ENCODE results near the gene ANKH. TPM values are rescaled to one million over a fixed set of nuclear protein-coding genes. Genes with fewer than 3 reads are reported as not detected.

Gene ANKH
- total and polyA plus RNA-seq, 8 donors: 6.6 to 57.5 (median 10.6) TPM

DNA sequence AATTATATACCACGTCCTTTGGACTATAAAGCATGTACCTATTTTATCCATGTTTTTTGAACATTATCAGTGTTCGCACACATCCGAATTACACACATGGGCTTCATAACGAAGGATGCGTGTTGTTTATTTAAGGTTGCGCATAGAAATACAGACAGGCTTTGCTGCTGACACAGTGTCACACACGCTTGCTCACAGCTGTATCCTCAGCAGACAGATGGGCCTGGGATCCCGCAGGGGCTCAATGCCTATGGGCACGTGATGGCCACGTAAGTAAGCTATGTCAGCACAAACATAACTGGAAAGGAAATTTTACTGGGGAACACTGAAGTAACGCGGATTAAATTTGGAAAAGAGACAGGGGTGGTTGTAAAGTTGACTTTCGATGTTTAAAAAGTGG is 130.4 kb downstream of the ANKH start:
- ATAC-seq: no peak
- DNase-seq: peak in 1 of 4 donors; percentile 8
- intact Hi-C loops (cut with DNase I): no loop called here

DNA sequence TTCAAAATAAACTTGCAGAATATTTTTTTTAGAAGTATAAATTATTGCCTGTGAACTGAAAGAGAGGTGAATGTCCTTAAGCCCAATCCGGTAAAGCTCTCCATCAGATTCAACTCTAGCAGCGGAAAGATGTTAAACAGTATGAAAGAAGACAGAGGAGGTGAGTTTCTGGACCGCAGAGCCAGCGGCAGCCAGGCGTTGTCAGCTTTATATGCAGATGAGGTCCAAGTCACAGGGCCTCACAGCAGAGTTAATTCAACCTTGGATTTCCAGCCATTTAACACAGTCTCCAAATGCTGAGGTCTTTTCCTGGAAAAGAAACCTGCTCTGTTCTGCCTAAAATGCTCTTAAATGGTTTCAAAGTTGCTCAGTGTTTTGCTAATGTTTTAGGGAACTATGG is 131.6 kb downstream of the ANKH start:
- no peaks in the 10 kb centered on the region for H3K27me3 ChIP-seq
- H3K4me1 ChIP-seq: no peaks in the 10 kb centered on the region
- TF ChIP-seq, protein P1, sequence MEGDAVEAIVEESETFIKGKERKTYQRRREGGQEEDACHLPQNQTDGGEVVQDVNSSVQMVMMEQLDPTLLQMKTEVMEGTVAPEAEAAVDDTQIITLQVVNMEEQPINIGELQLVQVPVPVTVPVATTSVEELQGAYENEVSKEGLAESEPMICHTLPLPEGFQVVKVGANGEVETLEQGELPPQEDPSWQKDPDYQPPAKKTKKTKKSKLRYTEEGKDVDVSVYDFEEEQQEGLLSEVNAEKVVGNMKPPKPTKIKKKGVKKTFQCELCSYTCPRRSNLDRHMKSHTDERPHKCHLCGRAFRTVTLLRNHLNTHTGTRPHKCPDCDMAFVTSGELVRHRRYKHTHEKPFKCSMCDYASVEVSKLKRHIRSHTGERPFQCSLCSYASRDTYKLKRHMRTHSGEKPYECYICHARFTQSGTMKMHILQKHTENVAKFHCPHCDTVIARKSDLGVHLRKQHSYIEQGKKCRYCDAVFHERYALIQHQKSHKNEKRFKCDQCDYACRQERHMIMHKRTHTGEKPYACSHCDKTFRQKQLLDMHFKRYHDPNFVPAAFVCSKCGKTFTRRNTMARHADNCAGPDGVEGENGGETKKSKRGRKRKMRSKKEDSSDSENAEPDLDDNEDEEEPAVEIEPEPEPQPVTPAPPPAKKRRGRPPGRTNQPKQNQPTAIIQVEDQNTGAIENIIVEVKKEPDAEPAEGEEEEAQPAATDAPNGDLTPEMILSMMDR (IDR thresholded peaks at IDR 0.05): no peak
- ATAC-seq (no peak), DNase-seq (no peak)
- H3K9me3 ChIP-seq: no peaks in the 10 kb centered on the region
- peaks cover 0 to 27% of the 10 kb centered on the region in 2 donors for H3K36me3 ChIP-seq
- H3K27ac ChIP-seq: no peak overlapping the region
- intact Hi-C loops (cut with DNase I): no loop called here
- H3K4me3 ChIP-seq: no peak overlapping the region

More for the DNA sequence above, 130.4 kb downstream of the ANKH start:
- Histone ChIP-seq H3K9me3 (no peaks in the 10 kb centered on the region), H3K4me3 (no peak overlapping the region), H3K27ac (no peak overlapping the region), H3K27me3 (no peaks in the 10 kb centered on the region), H3K4me1 (no peaks in the 10 kb centered on the region), H3K36me3 (peaks cover 0 to 27% of the 10 kb centered on the region in 2 donors)
- TF ChIP-seq, protein P1 (IDR thresholded peaks at IDR 0.05): no peak

DNA sequence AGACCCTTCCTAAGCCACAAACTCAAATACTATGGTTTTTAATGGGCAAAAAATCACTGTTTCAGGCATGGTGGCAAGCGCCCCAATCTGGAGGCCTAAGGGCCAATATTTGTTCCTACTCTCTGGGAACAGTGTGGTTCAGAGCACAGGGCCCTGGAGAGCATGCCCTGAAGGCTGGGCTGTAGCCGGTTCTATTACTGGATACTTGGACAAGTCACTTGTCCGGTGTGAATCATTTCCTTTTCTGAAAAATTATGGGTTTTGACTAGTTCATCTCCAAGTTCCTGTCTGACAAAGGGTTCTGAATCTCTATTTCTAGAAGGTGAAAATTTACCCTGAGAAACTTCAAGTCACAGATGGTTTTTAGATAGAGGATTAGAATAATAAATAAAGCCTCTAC is 132.0 kb downstream of the ANKH start:
- Histone ChIP-seq H3K27me3 (no peaks in the 10 kb centered on the region), H3K4me1 (no peaks in the 10 kb centered on the region), H3K27ac (no peak overlapping the region), H3K9me3 (no peaks in the 10 kb centered on the region), H3K36me3 (peaks cover 0 to 27% of the 10 kb centered on the region in 2 donors), H3K4me3 (no peak overlapping the region)
- intact Hi-C loops (cut with DNase I): no loop called here
- TF ChIP-seq, protein P1 (IDR thresholded peaks at IDR 0.05): no peak
- DNase-seq (no peak), ATAC-seq (peak; percentile 53)

DNA sequence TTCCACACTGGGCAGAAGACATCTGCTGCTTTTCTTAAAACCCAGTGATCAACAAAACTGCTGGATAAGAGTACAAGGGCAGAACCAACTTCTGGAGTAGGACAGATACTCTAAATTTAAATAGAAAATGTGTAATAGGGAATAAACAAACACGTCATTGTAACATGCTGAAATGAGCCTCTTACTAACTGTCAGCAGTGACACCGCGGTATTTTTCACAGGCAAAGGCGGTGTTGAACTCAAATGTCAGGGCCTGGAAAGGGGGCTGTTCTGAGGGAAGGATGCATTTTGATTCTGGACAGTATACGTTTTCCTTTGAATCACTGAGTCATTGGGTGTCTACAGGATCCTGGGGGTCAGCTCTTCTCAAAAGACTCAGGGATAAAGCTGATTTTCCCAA is 133.5 kb downstream of the ANKH start:
- TF ChIP-seq, protein P1 (IDR thresholded peaks at IDR 0.05): no peak

DNA sequence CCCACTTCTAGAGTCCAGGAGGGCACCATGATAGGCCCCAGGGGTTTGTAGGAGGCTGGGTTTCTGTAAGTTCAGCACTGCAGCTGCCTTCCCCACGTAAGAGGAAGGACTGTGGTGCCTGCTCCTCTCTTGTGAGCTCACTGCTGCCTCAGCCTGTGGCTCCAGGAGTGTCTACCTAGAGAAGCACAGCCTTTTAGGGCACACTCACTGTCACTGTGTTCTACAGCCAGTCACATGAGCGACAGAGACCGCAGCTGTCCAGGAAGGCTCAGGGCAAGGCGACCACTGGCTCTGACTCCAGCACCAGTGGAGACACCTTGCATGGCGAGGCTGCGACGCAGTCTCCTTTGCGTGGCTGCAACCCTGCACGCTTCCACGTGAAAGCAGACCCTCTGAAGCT is 134.3 kb downstream of the ANKH start:
- H3K27me3 ChIP-seq: no peaks in the 10 kb centered on the region
- no peak for DNase-seq
- no peak overlapping the region for H3K4me3 ChIP-seq
- intact Hi-C loops (cut with DNase I): no loop called here
- H3K4me1 ChIP-seq: no peaks in the 10 kb centered on the region
- no peaks in the 10 kb centered on the region for H3K9me3 ChIP-seq
- no peak for ATAC-seq
- H3K27ac ChIP-seq: no peak overlapping the region
- H3K36me3 ChIP-seq: peaks cover 0 to 27% of the 10 kb centered on the region in 2 donors
- TF ChIP-seq, protein P1 (IDR thresholded peaks at IDR 0.05): no peak

More for the DNA sequence above, 133.5 kb downstream of the ANKH start:
- peaks cover 0 to 27% of the 10 kb centered on the region in 2 donors for H3K36me3 ChIP-seq
- no peak overlapping the region for H3K4me3 ChIP-seq
- DNase-seq (no peak), ATAC-seq (no peak)
- no peak overlapping the region for H3K27ac ChIP-seq
- H3K4me1 ChIP-seq: no peaks in the 10 kb centered on the region
- H3K9me3 ChIP-seq: no peaks in the 10 kb centered on the region
- H3K27me3 ChIP-seq: no peaks in the 10 kb centered on the region
- intact Hi-C loops (cut with DNase I): no loop called here

Measured in left lung (tissue), 10 donors.